Pancreas (tissue), 10 donors: ENCODE measurements around the gene PKHD1. TPM values are rescaled to one million over a fixed set of nuclear protein-coding genes. Genes with fewer than 3 reads are reported as not detected.

ENCODE experiments used
- ATAC-seq, 4 donors: fragments of 200-7000 bp; cut with Tn5 transposase; one replicate each; pipeline versions ENCODE4 v1.8.0 to v1.9.1; 2020; ENCODE audit warnings: mild to moderate bottlenecking in 4 of 4, moderate library complexity in 4 of 4
- DNase-seq, 6 donors: peaks; one replicate each; pipeline ENCODE4 v3.0.0-alpha.2; 2020
- FAIRE-seq: peaks from 2 replicates; lab custom pipeline; 2012; peaks lifted over from hg19 to GRCh38; lab: Jason Lieb, UNC
- H3K27ac ChIP-seq, 4 donors: fragments of 200-600 bp; sonication (generic); 1 replicate in 3 of 4; 2 replicates in 1 of 4; pipeline versions ENCODE4 v1.5.0 to v1.8.0; 2020
- H3K27me3 ChIP-seq, 4 donors: fragments of 200-600 bp; one replicate each; pipeline ENCODE4 v1.8.0; 2021
- H3K36me3 ChIP-seq, 3 donors: fragments of 200-600 bp; sonication (generic) in 1 of 3; one replicate each; pipeline versions ENCODE4 v1.5.0 to v1.8.0; 2020 to 2021
- H3K4me1 ChIP-seq, 3 donors: fragments of 200-600 bp; one replicate each; pipeline ENCODE4 v1.8.0; 2021
- H3K4me3 ChIP-seq, 4 donors: fragments of 200-600 bp; sonication (generic) in 2 of 4; one replicate each; pipeline versions ENCODE4 v1.5.0 to v1.8.0; 2020 to 2021
- H3K9me3 ChIP-seq, 4 donors: fragments of 200-600 bp; one replicate each; pipeline ENCODE4 v1.8.0; 2021
- WGBS, 2 donors: extraction: QIAGEN DNeasy Blood & Tissue Kit; methylation state at CpG; one replicate each; pipeline ENCODE4 v1.1.7; 2013; 5-methylcytosine and 5-hydroxymethylcytosine counted together
- intact Hi-C, 3 donors: fragments of 100-400 bp; cut with DNase I; formaldehyde crosslinking; loops; one replicate each; pipeline versions ENCODE4 v1.11.1 to v1.14.2; 2022
- polyA plus RNA-seq, 2 donors: library from polyadenylated mRNA; stranded (reverse); fragments of 200-250 nt; gene quantifications; one replicate each; pipeline ENCODE4 v1.2.3, GENCODE V29; 2013
- total RNA-seq, 6 donors: library from RNA; stranded (reverse); fragmentation: NEBNext Ultra II Directional in 4 of 6; extraction: Animal tissue kit (Norgen Biotek cat#: 25700) in 4 of 6; gene quantifications; one replicate each; pipeline versions ENCODE4 v1.2.1 to v1.2.4, GENCODE V29; 2021 to 2023
- TF ChIP-seq, protein P1 (sequence below), 4 donors: fragments of 200-600 bp; sonication (generic) in 3 of 4; IDR thresholded peaks; one replicate each; pipeline versions ENCODE4 v1.5.0 to v1.8.0; 2021; ENCODE audit warnings: antibody characterized with exemption in 4 of 4
- donor health status: healthy with polysubstance abuse.
- donor health status: DM: no; HTN: no; CAD: no; lungs with moderate emphysema.
- donor health status: DM: no; HTN: no; CAD: no.
- donor health status: control.
- donor health status: control.
- donor health status: Bipolar disorder and iron deficiency.
- donor health status: DM: yes; HTN: yes; CAD: no.
- donor health status: DM: no; HTN: no; CAD: no.
- donor health status: DM: no; HTN: no; CAD: no.
- donor health status: DM: yes; HTN: yes; CAD: no.

PKHD1 gene
- total and polyA plus RNA-seq, 8 donors: 6.4 to 33.0 (median 16.3) TPM

- intact Hi-C loops: no loop called here
- no peak for FAIRE-seq
Observed at GRCh38 chr6:51633424-51633823, 454.0 kb downstream of the PKHD1 start.

GRCh38 chr6:51630011-51630410 is 457.4 kb downstream of the PKHD1 start:
- intact Hi-C loops: no loop called here
- no peak for ATAC-seq
- Histone ChIP-seq H3K27ac (no peak overlapping the region), H3K27me3 (no peaks in the 10 kb centered on the region), H3K36me3 (peaks cover 0 to 6% (median 0%) of the 10 kb centered on the region in 3 donors), H3K4me1 (no peaks in the 10 kb centered on the region), H3K4me3 (no peak overlapping the region), H3K9me3 (no peaks in the 10 kb centered on the region)
- no peak for DNase-seq
- FAIRE-seq: no peak
- WGBS, 2 donors: 68 to 76% methylated on average over 4 of the region's 4 CpGs
- TF ChIP-seq, protein P1, sequence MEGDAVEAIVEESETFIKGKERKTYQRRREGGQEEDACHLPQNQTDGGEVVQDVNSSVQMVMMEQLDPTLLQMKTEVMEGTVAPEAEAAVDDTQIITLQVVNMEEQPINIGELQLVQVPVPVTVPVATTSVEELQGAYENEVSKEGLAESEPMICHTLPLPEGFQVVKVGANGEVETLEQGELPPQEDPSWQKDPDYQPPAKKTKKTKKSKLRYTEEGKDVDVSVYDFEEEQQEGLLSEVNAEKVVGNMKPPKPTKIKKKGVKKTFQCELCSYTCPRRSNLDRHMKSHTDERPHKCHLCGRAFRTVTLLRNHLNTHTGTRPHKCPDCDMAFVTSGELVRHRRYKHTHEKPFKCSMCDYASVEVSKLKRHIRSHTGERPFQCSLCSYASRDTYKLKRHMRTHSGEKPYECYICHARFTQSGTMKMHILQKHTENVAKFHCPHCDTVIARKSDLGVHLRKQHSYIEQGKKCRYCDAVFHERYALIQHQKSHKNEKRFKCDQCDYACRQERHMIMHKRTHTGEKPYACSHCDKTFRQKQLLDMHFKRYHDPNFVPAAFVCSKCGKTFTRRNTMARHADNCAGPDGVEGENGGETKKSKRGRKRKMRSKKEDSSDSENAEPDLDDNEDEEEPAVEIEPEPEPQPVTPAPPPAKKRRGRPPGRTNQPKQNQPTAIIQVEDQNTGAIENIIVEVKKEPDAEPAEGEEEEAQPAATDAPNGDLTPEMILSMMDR (IDR thresholded peaks at IDR 0.05): no peak

More at GRCh38 chr6:51633424-51633823, 454.0 kb downstream of the PKHD1 start:
- H3K4me3 ChIP-seq: no peak overlapping the region
- DNase-seq (no peak), ATAC-seq (no peak)
- no peaks in the 10 kb centered on the region for H3K27me3 ChIP-seq
- 57 to 72% methylated on average over 1 of the region's 1 CpG for WGBS, 2 donors
- H3K27ac ChIP-seq: no peak overlapping the region
- H3K9me3 ChIP-seq: no peaks in the 10 kb centered on the region
- H3K36me3 ChIP-seq: peaks cover 0 to 6% (median 0%) of the 10 kb centered on the region in 3 donors
- TF ChIP-seq, protein P1 (IDR thresholded peaks at IDR 0.05): no peak
- no peaks in the 10 kb centered on the region for H3K4me1 ChIP-seq

DNA sequence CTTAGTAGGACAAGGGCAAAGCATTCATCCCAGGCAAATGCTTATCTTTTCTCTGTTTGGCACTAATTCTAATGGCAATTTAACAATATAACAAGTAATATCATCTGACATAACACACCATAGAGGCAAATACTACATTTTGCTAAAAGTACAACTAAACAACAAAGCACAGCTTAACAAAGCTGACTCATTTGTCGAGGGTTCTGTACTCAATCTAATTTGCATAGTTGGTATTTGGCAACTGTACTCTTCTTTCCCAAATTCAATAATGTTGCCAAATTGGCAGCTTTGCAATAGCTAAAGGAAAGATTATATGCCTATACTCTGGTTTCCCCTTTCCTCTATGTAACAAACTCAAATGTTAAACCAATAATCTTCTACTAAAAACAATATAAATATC is 461.0 kb downstream of the PKHD1 start:
- TF ChIP-seq, protein P1 (IDR thresholded peaks at IDR 0.05): no peak

DNA sequence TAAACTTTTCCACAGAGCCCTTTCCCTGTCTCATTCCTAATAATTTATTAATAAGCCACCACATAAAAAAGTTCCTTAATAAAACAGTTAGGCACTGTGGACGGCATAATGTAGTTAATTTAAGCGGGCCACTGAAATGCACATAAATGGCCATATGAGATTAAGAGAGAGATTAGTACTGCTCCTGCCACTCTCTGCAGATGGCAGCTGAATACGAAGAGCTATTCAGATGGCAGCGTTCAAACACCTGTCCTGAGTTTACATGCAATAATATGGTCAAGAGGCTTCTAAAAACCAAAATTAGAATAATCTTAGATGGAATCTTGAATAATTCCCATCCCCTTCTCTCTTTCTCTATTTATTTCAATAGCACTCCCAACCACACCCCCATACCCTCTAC is 461.8 kb downstream of the PKHD1 start:
- no peak for FAIRE-seq
- peaks cover 0 to 6% (median 0%) of the 10 kb centered on the region in 3 donors for H3K36me3 ChIP-seq
- intact Hi-C loops: no loop called here

More for the DNA sequence above, 461.0 kb downstream of the PKHD1 start:
- Histone ChIP-seq H3K4me1 (no peaks in the 10 kb centered on the region), H3K27me3 (no peaks in the 10 kb centered on the region), H3K36me3 (peaks cover 0 to 6% (median 0%) of the 10 kb centered on the region in 3 donors), H3K4me3 (no peak overlapping the region), H3K27ac (no peak overlapping the region), H3K9me3 (no peaks in the 10 kb centered on the region)
- ATAC-seq: no peak
- intact Hi-C loops: no loop called here
- no peak for FAIRE-seq
- DNase-seq: no peak
- 42 to 63% methylated on average over 1 of the region's 1 CpG for WGBS, 2 donors

DNA sequence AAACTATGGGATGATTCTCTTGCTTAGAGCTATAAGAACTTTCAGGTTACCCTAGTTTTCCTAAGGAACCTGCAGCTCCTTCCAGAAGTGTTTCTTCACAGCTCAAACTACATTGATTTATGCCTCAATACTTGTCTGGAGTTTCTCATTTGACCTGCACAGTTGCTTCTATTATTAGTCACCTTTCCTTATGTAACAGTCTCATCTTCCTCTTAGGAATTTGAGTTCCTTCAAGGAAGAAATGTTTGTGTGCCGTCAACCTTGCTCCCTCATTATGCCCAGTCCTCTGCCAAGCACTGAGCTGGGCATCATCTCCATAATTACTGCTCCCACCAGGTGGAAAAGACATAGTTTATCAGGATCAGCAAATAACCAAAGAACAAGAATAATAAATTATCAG is 466.4 kb downstream of the PKHD1 start:
- 72 to 93% methylated on average over 1 of the region's 1 CpG for WGBS, 2 donors

More for the DNA sequence above, 461.8 kb downstream of the PKHD1 start:
- Histone ChIP-seq H3K4me1 (no peaks in the 10 kb centered on the region), H3K27ac (no peak overlapping the region), H3K27me3 (no peaks in the 10 kb centered on the region), H3K9me3 (no peaks in the 10 kb centered on the region), H3K4me3 (no peak overlapping the region)
- no peak for DNase-seq
- no peak for ATAC-seq
- TF ChIP-seq, protein P1 (IDR thresholded peaks at IDR 0.05): no peak
- 91 to 93% methylated on average over 4 of the region's 4 CpGs for WGBS, 2 donors

More for the DNA sequence above, 466.4 kb downstream of the PKHD1 start:
- Histone ChIP-seq H3K36me3 (no peaks in the 10 kb centered on the region), H3K4me3 (no peak overlapping the region), H3K27me3 (no peaks in the 10 kb centered on the region), H3K4me1 (peaks cover 0 to 10% (median 0%) of the 10 kb centered on the region in 3 donors), H3K27ac (no peak overlapping the region), H3K9me3 (no peaks in the 10 kb centered on the region)
- ATAC-seq (no peak), FAIRE-seq (no peak), DNase-seq (no peak)
- intact Hi-C loops: no loop called here
- TF ChIP-seq, protein P1 (IDR thresholded peaks at IDR 0.05): no peak
